ENCODE data around the gene REEP1.

Gene REEP1

DNA sequence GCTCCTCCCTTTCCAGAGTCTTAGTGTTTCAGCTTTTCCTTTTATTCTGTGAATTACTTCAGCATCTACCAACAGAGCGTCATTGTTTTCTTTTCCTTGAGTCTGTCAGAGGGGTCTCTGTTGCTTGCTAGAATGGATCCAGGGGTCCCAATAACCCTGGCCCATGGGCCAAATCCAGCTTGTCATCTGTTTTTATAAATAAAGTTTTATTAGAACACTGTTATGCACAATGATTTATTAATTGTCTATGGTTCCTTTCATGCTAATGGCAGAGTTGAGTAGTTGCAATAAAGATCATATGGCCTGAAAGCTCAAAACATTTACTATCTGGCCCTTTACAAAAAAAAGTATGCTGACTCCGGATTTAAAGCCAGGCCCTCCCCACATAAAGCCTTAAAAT is 79.3 kb downstream of the REEP1 start:
- TF ChIP-seq ZFX (IDR thresholded peaks at IDR 0.05; ENCODE audit: borderline replicate concordance) = no peak
- TF ChIP-seq, protein P1, sequence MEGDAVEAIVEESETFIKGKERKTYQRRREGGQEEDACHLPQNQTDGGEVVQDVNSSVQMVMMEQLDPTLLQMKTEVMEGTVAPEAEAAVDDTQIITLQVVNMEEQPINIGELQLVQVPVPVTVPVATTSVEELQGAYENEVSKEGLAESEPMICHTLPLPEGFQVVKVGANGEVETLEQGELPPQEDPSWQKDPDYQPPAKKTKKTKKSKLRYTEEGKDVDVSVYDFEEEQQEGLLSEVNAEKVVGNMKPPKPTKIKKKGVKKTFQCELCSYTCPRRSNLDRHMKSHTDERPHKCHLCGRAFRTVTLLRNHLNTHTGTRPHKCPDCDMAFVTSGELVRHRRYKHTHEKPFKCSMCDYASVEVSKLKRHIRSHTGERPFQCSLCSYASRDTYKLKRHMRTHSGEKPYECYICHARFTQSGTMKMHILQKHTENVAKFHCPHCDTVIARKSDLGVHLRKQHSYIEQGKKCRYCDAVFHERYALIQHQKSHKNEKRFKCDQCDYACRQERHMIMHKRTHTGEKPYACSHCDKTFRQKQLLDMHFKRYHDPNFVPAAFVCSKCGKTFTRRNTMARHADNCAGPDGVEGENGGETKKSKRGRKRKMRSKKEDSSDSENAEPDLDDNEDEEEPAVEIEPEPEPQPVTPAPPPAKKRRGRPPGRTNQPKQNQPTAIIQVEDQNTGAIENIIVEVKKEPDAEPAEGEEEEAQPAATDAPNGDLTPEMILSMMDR (IDR thresholded peaks at IDR 0.05) = no peak
- no peak overlapping the region for H3K27ac ChIP-seq

DNA sequence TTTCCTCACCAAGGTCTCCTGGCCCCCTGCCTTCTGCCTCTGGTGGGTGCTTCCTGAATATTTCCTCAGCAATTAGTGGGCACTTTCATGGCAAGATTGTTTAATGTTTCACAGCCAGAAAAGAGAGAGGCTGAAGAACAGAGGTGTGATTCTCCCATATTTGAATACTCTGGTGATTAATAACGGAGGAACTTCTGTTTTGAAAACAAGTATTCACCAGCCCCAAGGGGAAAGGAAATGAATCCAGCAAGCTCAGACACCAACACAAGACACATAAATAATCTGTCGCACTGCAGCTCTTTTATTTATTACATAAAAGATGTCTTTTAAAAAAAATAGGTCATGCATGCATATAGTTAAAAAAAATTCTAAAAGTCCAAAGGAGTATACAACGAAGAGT is 80.4 kb downstream of the REEP1 start:
- TF ChIP-seq ZFX (IDR thresholded peaks at IDR 0.05; ENCODE audit: borderline replicate concordance) = no peak
- TF ChIP-seq, protein P1 (IDR thresholded peaks at IDR 0.05) = no peak
- no peak overlapping the region for H3K27ac ChIP-seq

DNA sequence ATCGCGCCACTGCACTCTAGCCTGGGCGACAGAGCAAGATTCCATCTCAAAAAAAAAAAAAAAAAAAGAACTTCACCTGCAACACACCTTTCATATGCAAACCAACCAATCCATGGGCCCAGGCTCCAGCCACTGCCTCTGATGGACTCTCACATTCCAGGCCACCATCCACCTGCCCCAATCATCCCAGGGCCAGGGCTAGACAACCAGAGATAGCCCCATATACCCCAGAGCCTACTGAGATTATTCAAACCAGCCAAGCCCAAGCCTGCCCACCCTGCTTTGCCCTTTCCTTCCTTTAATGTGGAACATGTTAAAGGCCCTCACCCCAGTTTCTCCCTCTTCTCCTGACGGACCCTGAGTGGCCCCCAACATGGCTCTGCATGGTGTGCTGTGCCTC is 81.1 kb downstream of the REEP1 start:
- H3K27ac ChIP-seq = no peak overlapping the region
- TF ChIP-seq, protein P1 (IDR thresholded peaks at IDR 0.05) = no peak
- TF ChIP-seq ZFX (IDR thresholded peaks at IDR 0.05; ENCODE audit: borderline replicate concordance) = no peak

DNA sequence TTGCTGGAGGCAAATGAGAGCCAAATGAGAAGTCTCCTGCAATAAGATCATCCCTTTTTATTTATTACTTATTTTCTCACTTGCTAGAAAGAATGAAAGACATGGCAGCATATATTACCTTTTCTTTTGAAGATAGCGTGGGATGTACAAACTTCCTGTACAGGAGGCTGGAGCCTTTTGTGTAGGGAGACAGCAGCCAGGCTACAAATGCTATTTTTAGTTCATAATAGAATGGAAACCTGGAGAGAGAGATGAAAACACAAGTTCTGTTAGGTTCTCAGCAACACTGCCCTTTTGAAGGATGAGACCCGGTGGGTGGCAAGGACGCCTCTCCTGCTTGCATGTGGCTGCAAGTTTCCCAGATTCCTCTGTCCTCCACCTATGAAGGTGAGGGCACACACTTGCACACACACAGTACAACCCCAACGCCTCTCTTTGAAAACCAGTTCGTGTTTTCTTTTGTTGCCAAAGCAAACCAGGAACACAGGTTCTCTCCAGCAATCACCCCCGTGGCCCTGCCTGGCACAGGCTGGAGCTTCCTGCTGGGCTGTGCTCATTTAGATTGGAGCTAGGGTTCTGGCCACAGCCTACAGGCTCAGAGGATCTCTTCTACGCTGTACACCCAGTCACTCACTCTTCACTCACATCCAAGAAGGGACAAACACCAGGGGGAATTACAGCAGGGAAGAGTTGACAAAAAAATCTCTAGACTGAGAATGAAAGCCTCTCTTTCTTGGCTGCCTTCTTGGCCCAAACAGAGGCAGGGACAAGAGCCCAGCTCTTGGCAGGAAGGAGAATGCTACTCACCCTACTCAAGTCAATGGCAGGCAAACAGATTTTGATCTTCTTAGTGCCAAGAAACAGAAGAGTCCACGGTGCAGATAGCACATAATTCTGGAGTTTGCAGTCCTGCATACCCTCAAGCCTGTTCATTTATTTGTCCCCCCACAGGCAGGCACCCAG is 82.6 kb downstream of the REEP1 start:
- H3K27ac ChIP-seq = no peak overlapping the region
- TF ChIP-seq ZFX (IDR thresholded peaks at IDR 0.05; ENCODE audit: borderline replicate concordance) = no peak
- TF ChIP-seq, protein P1 (IDR thresholded peaks at IDR 0.05) = no peak

DNA sequence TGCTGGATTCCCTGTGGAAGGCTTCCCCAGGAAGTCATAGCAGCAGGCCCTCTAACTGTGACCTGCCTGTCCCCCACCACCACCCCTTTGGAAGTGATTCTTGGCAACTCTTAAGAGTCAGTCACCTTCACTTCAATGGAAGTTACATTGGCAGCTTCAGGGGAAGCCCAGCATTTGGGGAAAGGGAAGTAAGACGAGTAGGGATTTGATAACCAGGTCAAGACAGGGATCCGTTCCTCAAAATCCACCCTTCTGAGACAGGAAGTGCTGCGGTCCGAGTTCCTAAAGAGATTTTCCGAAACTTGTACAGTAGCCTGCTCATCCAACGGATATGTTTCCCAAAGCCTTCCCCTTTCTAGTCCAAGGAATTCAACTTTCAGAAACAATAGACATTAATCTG is 84.0 kb downstream of the REEP1 start:
- TF ChIP-seq, protein P1 (IDR thresholded peaks at IDR 0.05) = no peak
- no peak for TF ChIP-seq ZFX (IDR thresholded peaks at IDR 0.05; ENCODE audit: borderline replicate concordance)
- H3K27ac ChIP-seq = no peak overlapping the region

DNA sequence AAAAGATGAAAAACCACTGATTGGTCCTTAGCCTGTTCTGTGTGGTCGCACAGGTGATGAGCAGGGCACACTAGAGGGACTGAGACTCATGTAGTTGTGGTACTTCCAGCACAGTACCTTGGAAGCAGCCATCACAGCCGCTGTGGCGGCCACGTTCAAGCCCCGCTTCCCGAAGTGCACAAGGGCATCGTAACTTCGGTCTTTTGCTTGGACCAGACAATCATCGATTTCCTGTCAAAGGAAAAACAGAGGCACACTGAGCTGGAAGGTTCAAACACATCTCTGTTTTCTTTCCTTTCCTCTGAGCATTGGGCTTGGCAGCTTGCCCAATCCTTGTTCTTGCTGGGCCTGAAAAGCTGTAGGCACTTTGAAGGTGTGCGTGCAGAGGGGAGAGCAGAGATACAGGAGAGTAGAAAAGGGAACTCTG is 85.6 kb downstream of the REEP1 start:
- no peak for TF ChIP-seq ZFX (IDR thresholded peaks at IDR 0.05; ENCODE audit: borderline replicate concordance)
- TF ChIP-seq, protein P1 (IDR thresholded peaks at IDR 0.05) = no peak
- no peak overlapping the region for H3K27ac ChIP-seq
